NCI-H187 treated with DMSO at 0.1 percent for 48 hours (cell line): ENCODE results near the gene ST6GAL2.

Experiments
- DNase-seq: peaks from one replicate; lab custom pipeline; 2025; lab: John Stamatoyannopoulos, UW

The ST6GAL2 gene

DNA sequence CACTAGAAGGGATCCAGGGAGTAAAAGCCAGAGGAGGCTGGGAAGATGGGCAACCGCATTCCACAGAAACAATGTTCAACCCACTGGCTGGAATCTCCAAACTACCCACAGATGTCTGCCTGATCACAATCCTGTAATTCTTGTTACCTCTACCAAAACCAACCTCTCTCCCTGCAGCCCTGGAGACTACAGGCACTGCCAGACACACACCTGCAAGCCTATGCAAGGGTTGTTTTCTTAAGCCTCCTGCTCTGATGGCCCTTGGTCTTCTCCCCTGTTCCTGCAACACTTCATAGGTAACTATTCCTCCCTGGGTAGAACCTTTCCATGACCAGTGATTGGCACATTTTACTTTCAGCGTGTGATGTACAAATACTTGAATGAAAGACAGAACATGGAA is 21.9 kb downstream of the ST6GAL2 start:
- DNase-seq, result no peak

DNA sequence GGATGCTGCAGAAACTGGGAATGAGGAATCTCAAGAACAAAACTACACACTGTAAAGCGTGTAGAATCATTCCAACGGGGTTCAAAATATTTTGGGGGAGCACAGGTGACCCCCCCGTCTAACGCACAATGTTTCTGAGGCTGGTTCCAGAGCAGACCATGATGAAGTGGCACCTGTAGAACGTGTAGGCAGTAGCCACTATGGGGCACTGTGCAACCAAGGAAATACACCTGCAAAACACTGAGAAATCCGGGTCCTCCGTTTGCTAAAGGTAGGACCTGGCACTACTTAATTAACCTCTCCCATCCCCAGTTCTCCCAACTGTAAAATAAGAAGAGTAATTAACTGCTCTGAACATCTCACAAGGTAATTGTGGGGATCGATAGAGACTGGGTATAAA is 22.6 kb downstream of the ST6GAL2 start:
- DNase-seq, result no peak

DNA sequence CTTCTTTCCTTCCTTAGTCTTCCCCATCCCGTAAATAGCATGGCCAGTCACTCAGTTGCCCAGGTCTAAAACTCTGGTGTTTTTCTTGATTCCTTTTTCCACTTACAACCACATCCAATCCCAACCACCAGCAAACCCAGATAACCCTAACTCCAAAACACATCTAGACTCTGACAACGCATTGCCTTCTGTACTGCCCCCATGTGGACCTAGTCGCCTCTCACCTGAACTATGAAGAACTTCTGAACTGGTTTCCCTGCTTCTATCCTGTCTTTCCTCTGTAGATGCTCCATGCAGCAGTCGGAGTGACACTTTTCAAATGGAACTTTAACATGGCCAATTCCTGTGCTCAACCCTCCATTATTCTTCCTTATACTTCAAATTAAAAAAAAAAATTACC is 26.5 kb downstream of the ST6GAL2 start:
- no peak for DNase-seq

DNA sequence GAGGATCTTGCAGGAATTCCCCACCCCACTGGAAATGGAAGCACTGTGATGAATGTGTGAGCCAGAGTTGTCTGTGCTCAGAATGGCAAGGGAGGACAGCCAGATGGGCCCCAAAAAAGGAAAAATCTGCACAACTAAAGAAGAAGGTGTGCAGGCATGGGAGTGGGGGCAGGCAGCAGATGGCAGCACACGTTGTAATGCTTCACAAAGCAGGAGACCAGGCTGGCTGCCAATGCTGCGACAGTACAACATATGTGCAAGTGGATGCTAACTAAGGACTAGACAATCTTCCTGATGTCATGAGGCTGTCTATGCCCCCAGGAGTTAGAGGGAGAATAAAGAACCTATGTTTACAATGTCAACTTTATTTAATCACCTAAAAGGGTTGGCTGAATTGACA is 27.2 kb downstream of the ST6GAL2 start:
- no peak for DNase-seq

DNA sequence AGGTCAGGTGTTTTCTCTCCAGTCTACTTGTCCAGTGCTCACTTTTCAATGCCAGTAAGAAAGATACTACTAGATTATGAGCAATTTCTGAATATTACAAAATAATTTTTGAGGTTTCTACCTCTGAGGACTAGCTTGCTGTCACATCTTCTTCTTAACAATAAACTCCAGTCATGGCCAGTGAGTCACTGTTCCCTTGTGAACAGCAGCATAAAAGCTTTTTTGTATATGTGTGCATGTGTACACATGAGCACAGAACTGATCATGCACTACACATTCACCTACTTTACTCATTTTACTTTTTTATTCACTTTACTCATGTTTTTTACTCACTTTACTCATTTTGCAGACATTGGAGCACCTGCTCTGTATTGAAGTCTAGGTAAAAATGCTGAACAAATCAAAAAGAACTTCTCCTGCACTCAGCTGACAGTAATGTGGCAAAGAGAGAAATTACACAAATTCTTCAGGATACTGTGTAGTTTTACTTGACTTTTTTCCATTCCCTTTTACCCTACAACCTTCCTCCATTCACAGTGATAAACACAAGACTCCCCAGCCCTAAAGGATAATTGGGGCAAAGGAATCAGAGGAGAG is 28.0 kb downstream of the ST6GAL2 start:
- no peak for DNase-seq

DNA sequence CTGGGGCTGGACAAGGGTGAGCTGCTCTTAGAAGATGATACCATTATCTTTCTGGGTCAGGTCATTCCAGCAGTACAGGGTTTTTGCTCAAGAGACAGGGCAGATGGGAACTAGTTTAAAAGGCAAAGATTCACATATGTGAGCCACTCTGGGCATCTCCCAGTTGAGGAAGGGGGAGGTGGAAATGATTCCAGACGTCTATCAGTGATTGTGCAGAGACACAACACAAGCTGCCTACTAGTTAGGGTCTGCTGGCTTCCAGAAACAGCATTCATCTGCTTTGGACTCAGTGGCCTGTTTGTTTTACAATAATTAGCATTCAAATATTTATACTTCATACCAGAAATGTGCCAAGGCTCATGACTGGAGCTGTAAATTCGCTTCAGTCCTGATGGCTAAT is 32.3 kb downstream of the ST6GAL2 start:
- DNase-seq, result no peak

DNA sequence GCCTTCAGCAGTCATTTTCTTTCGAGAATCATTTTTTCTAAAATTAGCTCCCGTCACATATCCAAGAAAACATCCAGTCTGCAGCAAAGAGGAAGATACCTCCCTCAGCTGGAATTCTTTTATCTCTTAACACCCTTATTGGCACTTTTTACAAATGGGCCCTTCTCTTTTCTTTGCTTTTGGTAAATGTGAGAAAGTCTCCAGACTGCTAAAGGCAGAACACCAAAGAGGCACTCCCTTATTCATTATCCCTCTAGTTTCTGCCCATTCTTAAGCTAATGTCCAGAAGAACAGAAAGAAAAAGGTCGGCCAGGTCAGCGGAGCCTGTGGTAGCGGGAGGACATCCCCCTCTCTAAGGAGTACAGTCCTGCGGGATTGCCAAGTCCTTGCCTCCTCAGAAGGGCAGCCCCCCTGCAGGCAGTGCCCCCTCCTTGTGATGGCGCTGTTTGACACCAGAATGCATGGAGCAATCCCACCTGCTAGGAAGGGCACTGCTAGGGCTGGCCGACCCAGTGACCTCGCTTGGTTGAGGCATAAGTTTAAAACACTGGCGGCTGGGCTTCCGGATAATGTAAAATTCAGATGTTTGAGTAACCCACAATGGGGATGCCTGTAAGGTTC is 34.0 kb downstream of the ST6GAL2 start:
- DNase-seq, result no peak

DNA sequence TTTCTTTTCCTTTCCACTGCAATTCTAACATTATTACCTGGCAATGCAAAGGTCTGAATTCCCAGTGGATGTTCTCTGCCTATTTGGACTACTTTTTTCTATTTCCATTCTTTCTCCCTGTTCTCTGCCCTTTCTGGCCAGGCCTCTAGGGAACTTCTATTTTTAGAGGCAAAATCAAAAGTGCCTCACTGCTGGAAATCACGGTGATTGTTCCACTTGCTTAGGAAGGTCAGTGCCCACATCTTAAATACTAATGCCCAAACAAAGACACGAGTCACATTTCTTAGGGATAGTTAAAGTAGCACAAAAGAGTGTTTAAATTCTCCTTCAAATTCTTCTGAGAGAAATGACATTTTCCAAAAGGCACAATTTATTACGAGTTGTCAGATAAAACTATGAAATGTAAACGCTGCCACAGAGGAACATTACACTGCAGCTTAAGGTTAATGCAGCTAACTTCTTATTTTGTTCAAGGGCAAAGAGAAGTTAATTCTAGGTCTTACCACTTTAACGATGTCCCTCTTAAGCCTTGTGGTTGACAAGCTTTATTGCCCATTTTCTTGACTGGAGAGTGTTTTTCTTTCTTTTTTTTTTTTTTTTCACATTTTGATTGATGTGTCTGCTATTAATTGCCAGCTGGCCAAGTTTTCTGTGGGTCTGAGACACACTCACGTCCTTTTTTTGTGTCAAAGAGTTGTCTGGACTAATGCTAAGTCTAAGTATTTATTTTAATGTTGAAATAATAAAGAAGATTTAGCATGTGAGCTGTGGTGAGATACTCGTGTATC is 34.7 kb downstream of the ST6GAL2 start:
- DNase-seq, result no peak

DNA sequence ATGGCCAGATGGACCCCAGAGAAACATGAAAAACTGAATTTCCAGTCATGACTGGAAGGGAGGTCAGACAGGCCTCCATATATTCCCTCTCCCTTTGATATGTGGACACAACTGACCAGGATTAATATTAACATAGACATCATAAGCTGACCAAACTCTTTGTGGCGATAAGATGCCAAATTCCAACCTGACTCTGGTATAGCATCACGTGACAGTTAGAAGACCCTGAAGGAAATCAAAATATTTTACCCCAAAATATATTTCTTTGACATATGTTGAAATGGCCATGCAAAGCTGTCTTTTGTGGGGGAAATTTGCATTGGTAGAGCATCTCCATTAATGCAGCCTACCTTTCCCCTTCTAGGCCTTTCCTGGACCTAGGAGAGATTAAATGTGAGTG is 36.7 kb downstream of the ST6GAL2 start:
- no peak for DNase-seq

DNA sequence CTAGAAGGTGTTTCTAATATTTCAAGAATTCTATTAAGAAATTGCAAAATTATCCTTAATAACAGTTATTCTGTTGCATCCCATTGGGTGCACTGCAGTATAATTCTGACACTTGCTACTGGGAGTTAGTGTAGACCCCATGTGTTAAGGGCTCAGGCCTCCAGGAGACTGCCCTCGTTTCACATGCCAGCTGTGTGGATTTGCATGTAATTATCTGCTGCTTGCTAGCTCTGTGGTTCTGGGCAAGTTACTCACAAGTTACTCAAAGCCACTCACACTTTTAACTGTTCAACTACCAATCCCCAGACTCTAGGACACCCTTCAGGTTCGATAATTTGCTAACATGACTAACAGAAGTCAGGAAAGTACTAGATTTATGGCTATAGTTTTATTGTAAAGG is 38.6 kb downstream of the ST6GAL2 start:
- no peak for DNase-seq

DNA sequence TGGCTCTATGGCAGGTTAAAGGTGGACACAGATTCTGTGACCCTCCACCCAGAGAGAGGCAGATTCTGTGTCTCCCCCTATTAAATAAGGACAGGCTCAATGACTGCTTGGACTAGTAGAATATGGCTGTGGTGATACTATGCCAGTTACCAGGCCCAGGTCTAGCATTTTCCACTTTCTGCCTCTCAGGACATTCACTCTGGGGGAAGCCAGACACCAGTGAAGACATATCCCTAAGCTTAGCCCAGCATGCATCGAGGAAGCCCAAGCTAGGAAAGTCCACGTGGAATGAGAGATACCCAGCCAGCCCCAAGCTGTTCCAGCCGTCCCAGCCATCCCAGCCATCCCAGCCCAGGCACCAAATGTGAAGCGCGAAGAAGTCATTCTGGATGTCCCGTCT is 40.3 kb downstream of the ST6GAL2 start:
- DNase-seq, result no peak

DNA sequence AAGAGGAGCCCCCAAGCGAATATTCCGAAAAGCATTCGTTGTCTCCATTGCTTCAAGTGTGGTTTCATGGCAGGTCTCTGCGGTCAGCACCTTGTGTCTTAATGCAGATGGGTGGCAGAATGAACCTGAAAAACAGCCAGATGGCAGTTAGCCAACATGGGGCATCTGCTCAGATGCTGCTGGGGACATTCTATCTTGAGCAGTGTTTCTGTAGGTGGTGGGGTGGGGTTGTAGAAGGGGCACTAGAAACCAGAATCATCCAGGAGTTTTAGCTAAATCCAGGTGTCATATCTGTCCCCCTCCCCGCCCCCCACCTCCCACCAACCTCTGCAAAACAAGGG is 42.1 kb downstream of the ST6GAL2 start:
- no peak for DNase-seq

DNA sequence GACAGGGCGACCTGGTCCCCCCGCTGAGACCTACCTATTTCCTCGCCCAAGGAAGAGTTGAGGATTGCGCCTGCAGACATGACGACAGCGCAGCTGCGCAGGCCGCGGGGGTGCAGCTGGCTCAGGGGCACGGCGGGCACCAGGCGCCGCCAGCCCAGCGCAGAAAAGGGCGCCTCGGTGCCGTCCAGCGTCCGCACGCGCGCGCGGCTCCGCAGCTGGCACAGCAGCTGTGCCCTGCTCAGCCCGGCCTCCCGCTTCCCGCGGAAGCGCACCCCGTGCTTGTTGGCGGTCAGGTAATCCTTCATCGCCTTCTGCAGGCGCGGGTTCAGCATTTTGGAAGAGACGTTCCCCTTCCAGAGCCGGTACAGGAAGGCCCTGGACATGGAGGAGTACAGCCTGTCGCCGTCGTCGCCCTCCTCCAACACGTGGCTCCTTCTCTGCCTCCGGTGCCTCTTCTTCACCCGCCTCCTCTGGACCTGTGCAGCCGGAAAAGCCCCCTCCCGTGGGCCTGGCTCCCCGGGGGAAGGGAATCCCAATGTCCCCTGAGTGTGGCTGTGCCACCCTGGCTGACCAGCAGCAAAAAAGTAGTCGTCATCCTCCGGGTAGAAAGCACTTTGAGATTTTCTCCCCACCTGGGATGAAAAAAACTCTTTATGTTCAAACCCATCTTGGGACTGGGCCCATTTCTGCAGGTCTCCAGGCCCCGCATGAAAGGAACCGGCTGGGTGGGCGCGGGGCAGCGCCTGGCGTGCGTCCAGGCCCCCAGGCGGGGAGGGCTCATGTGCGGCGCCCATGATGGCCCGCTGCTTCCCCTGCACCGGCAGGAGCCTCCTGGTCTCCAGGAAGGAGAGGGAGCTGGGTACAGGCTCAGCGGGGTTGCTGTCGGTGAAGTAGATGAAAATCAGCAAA is 42.7 kb downstream of the ST6GAL2 start:
- no peak for DNase-seq

DNA sequence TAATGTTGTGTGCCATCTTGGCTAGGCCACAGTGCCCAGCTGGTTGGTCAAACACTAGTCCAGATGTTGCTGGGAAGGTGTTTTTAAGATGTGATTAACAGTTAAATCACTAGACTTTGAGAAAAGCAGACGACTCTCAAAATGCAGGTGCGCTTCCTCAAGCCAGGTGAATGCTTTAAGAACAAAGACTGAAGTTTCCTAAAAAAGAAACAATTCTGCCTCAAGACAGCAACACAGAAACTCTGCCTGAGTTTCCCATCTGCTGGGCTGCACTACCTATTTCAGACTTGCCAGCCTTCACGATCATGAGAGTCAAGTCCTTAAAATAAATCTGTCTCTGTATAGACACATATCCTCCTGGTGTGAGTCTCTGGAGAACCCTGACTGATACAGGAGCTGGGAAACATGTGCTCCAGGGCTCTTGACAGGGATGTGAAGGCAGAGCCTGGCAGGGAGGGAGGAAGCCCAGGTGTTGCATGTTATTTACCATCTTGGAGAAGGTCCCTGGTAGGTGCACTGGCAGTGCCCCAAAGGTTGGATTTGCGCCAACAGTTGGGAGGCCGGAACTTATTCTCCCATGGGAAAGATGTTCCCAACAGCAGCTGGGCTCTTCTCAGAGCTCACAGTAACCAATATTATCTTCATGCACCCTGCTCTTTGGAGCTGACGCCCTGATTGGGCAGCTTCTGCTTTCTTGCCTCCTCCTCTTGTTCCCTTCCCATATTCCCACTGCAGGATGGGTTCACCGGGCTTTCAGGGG is 43.9 kb downstream of the ST6GAL2 start:
- no peak for DNase-seq

DNA sequence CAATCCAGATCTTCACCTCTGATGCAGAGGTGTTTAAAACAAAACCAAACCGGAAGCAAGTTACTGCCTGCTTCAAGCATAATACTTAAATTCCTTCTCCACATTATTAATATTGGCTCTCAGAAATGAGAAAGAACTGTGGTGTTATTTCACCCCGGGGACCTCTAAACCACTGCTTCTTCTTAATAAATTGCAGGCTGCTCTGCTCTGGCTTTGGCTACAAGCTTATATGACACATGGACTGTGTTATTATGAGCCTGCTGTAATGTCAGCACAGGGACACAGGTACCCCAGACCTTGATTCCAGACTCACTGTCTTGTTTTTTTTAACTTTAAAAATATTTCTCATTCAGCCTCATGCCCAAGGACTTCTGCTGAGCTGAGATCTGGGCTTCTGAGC is 45.1 kb downstream of the ST6GAL2 start:
- DNase-seq, result no peak

DNA sequence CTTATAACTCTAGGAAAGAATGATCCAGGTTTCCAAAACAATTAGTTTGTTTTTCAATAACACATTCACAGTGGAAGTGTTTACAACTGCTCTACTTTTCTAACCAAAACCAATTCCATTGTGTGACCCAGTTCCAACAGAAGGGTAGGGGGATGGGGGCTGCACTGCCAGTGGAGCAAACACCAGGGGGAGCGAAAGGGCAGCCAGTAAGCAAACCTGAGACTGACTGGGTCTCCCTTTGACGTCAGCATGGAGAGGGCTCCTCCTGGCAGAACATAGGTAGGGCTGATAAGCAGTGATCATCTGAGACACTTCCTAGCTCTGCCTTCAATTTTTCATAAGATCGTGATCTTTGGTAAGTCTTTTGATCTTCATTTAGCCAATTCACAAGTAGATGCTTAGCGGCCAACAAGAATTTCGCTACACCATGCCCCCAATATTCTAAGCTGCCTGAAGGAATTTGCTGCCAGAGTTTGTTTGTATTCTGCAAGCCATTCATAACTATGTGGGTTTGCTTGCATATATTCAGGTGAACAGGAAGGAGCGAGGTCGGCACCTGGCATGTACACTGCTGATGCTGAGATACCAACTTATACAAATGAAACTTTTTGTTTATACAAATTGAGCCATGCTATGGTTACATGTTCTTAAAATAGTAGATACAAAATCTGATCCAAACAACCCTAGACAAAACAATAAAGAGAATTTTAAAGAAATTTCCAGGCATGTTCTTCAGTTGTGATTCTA is 45.9 kb downstream of the ST6GAL2 start:
- no peak for DNase-seq

DNA sequence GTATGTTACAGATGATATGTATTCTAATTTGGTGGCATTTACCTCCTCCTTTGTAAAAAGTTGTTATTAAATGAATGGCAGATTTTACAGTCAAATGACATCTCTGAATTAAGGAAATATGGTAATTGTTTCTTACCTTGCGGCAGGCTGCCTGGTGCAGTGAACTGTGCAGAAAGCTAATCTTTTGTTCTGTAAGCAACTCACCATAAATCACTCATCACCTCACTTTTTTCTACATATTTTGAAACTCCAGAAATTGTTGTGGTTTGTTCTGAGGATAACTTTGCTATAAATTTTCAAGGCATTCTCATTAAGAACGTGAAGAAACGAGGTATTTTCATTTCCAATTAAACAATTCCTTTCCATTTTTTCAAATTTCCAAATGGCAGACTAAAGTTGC is 52.7 kb downstream of the ST6GAL2 start:
- no peak for DNase-seq

DNA sequence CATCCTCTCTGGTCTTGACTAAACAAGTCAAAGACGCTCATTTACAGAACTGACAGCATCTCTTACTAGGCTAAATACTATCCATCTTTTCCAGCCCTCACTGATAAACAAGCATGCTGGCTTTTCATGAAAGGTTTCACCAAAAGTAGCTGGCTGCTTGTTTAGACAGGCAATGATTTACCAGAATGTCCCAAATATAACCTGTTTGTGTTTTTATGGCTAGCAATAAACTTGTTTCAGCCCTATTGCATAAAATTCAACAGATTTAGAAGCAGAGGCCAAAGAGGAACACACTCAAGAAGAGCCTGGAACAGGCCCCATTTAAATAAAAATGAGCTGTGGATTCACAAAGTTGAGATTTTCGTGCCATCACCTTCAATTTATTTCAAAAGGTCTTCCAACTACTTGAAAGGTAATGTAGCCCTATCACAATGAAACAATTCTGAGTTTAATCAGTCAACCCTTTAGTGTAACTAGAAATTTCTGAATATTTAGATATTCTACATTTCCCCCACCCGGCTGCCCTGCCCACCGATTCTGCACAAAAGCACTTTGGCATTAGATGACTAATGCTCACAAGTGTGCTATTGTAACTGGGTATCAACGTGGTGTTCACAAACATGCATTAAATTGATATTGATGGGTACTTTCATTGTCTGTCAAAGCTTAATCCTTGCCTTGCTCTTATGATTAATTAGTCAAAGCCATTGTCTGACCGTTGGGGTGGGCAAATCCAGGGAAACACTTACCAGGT is 54.0 kb downstream of the ST6GAL2 start:
- no peak for DNase-seq

DNA sequence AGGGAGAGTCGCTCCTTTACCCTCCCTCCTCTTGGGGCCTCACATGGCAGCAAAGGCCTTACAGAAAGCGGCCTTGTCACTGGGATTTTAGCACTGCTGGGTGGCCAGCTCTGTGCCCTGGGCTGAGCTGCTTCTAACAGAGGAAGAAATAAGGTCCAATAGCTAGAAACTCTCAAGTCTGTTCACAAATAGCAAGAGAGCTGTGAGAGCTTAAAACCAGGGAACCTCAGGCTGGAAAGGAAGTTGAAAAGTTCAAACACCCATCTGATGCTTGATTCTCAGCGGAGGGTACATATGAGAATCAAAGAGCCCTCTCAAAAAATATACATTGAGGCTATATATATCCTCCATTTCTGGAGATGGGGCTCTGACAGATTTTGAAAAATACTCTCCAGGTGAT is 54.7 kb downstream of the ST6GAL2 start:
- DNase-seq, result no peak

DNA sequence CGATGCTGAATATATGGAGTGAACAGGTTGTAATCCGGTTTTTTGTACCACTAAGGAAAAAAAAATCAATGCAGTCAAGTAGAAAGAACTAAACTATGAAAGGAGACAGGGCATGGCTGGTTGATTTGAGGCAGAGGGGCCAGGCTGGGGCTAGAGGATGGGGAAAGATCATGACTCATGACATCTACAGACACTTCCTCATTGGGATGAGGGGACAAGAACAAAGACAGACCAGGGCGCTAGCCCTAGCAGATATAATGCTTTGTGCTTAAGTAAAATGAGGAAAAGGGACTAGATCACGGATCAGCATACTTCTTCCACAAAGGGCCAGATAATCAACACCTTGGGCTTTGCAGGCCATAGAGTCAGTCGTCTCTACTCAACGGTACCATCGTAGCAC is 55.8 kb downstream of the ST6GAL2 start:
- no peak for DNase-seq
